ENCODE data around the gene ULK2. TPM values are rescaled to one million over a fixed set of nuclear protein-coding genes. Genes with fewer than 3 reads are reported as not detected.

ULK2 gene
- total and polyA plus RNA-seq, 12 donors: 9.5 to 32.0 (median 15.1) TPM

DNA sequence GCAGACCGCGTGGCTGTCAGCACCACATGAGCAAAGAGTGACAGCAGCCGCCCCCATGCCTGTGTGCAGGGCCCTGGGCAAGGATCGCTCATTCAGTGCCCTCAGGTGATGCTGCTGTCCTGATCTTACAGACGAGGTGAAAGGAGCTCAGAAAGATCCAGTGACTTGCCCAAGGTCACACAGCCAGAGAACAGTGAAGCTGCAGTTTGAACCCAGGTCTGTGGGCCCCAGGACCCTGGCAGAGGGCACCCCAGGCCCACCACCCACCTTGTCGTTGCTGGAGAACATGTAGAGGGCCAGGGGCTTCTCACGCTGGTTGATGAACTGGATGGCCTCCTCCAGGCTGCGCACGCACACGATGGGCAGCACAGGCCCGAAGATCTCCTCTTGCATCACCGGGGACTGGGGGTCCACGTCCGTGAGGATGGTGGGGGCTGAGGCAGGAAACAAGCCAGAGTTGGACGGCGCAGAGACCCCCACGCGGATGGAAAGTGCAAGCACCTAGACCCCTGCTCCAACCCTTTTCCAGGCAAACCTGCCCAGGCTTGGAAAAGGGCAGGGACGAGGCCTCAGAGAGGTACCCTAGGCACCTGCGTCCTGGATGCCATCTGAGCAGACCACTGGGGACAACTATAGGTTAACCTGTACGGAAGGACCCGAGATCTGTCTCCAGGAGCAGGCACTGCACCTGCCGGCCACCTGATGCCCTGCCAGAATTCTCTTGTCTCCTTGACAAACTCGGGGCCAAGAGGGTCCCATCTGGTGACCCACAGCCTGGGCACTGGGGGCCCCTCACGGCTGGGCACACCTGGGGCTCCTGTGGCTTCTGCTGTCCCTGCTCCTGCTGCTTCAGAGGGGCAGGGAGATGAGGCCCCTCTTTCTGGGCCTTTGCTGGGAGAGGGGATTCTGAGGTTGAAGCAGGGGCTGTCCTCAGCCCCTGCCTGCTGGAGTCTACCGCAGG lies 128.2 kb downstream of the ULK2 start:
- no peak overlapping the region for H3K4me3 ChIP-seq
- peaks cover 12 to 17% of the 10 kb centered on the region in 2 donors for H3K4me1 ChIP-seq (replicated peaks in 1 of 2)
- WGBS, 4 donors: 87 to 96% (median 92%) methylated on average over 19 to 26 of the region's 26 CpGs
- no peak for DNase-seq
- intact Hi-C loops (cut with DNase I): loop anchor here in 1 of 2 donors (10.0 kb wide), 1 partner anchor 65 kb away; no protein-coding TSS in a partner anchor
- no peak overlapping the region for H3K27ac ChIP-seq
- no peaks in the 10 kb centered on the region for H3K9me3 ChIP-seq (replicated peaks in 1 of 3)
- no peaks in the 10 kb centered on the region for H3K36me3 ChIP-seq (replicated peaks in 1 of 2)
- no peaks in the 10 kb centered on the region for H3K27me3 ChIP-seq
- no peak for TF ChIP-seq POLR2A (IDR thresholded peaks at IDR 0.05)
- TF ChIP-seq, protein P1, sequence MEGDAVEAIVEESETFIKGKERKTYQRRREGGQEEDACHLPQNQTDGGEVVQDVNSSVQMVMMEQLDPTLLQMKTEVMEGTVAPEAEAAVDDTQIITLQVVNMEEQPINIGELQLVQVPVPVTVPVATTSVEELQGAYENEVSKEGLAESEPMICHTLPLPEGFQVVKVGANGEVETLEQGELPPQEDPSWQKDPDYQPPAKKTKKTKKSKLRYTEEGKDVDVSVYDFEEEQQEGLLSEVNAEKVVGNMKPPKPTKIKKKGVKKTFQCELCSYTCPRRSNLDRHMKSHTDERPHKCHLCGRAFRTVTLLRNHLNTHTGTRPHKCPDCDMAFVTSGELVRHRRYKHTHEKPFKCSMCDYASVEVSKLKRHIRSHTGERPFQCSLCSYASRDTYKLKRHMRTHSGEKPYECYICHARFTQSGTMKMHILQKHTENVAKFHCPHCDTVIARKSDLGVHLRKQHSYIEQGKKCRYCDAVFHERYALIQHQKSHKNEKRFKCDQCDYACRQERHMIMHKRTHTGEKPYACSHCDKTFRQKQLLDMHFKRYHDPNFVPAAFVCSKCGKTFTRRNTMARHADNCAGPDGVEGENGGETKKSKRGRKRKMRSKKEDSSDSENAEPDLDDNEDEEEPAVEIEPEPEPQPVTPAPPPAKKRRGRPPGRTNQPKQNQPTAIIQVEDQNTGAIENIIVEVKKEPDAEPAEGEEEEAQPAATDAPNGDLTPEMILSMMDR (IDR thresholded peaks at IDR 0.05): no peak

- intact Hi-C loops (cut with DNase I): no loop called here
- H3K27ac ChIP-seq: no peak overlapping the region
- TF ChIP-seq POLR2A (IDR thresholded peaks at IDR 0.05): no peak
- TF ChIP-seq, protein P1 (IDR thresholded peaks at IDR 0.05): no peak
- WGBS, 4 donors: 98 to 100% (median 98%) methylated on average over 5 to 9 of the region's 9 CpGs; no CpG with 5 or more reads in 1 of the 4 donors
- H3K36me3 ChIP-seq (replicated peaks in 1 of 2): no peaks in the 10 kb centered on the region
- H3K4me3 ChIP-seq: no peak overlapping the region
- H3K27me3 ChIP-seq: no peaks in the 10 kb centered on the region
- DNase-seq: no peak
- H3K9me3 ChIP-seq (replicated peaks in 1 of 3): no peaks in the 10 kb centered on the region
- H3K4me1 ChIP-seq (replicated peaks in 1 of 2): peaks cover 12 to 14% of the 10 kb centered on the region in 2 donors
Observed at GRCh38 chr17:19738757-19739156, 129.0 kb downstream of the ULK2 start.

- no peak for TF ChIP-seq POLR2A (IDR thresholded peaks at IDR 0.05)
- TF ChIP-seq, protein P1 (IDR thresholded peaks at IDR 0.05): no peak
- intact Hi-C loops (cut with DNase I): no loop called here
- DNase-seq: no peak
- Histone ChIP-seq H3K4me1 (replicated peaks in 1 of 2) (peaks cover 12 to 14% of the 10 kb centered on the region in 2 donors), H3K27ac (no peak overlapping the region), H3K36me3 (replicated peaks in 1 of 2) (no peaks in the 10 kb centered on the region), H3K4me3 (no peak overlapping the region), H3K9me3 (replicated peaks in 1 of 3) (no peaks in the 10 kb centered on the region), H3K27me3 (no peaks in the 10 kb centered on the region)
- 96 to 100% (median 97%) methylated on average over 1 to 14 of the region's 14 CpGs for WGBS, 4 donors
Observed at GRCh38 chr17:19738073-19738449, 129.7 kb downstream of the ULK2 start.

DNA sequence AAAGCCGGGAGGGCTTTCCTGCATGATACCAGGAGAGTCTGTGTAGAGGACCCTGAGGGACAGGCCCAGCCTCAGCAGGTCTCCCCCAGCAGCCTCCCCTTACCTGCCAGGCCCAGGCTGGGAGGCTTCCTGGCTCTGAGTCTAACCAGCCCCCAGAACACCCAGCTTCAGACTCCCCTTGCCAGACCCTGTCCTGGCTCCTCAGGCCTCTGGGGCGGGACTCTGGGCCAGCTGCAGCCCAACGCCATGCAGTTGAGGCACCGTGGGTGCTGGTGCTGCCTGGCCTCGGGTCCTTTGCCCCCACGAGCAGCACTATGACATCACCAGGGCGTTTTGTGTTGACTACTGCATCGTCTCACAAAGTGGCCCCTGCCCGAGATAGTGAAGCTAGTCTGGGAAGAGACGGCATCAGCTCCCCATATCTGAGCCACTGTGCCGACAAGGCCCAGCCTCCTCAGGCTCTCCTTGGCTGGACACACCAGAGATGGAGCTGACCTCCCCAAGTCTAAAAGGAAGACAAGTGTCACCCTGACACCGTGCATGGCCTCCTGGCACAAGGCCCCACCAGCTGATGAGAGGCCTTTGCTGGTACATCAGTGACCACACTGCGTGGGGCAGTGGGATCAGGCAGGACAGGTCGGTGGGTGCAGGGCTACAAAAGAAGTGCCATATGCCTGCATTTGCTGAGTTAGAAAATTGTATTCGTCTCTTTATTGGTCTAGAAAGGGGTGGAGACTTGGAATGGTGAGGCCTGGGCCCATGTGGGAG lies 130.2 kb downstream of the ULK2 start:
- WGBS, 4 donors: 85 to 95% (median 89%) methylated on average over 8 to 15 of the region's 15 CpGs
- TF ChIP-seq, protein P1 (IDR thresholded peaks at IDR 0.05): no peak
- no peak for TF ChIP-seq POLR2A (IDR thresholded peaks at IDR 0.05)
- Histone ChIP-seq H3K4me3 (no peak overlapping the region), H3K4me1 (replicated peaks in 1 of 2) (peaks cover 12 to 14% of the 10 kb centered on the region in 2 donors), H3K36me3 (replicated peaks in 1 of 2) (no peaks in the 10 kb centered on the region), H3K27me3 (no peaks in the 10 kb centered on the region), H3K27ac (no peak overlapping the region), H3K9me3 (replicated peaks in 1 of 3) (no peaks in the 10 kb centered on the region)
- intact Hi-C loops (cut with DNase I): no loop called here
- DNase-seq: no peak

Measured in adrenal gland (tissue), 12 donors.